HL-60 (cell line): Measurements from ENCODE around the gene RGS7.

ENCODE experiments used
- GABPA ChIP-seq: IDR thresholded peaks from 2 replicates; pipeline ENCODE4 v1.6.1; 2012; ENCODE audit warnings: low read depth
- POLR2AphosphoS5 ChIP-seq: IDR thresholded peaks from 2 replicates; pipeline ENCODE4 v1.6.1; 2012; ENCODE audit warnings: low read depth
- SPI1 ChIP-seq: IDR thresholded peaks from 2 replicates; pipeline ENCODE4 v1.6.1; 2012; ENCODE audit warnings: low read depth, mild to moderate bottlenecking, borderline replicate concordance
- TF ChIP-seq, protein P1 (sequence below): IDR thresholded peaks from 2 replicates; pipeline ENCODE4 v1.6.1; 2012; ENCODE audit warnings: low read depth; ENCODE audit not compliant: insufficient replicate concordance
- TF ChIP-seq, protein P2 (sequence below): IDR thresholded peaks from one replicate; pipeline ENCODE4 v1.5.1; 2011; ENCODE audit warnings: low read length, control low read depth, inconsistent platforms; ENCODE audit not compliant: insufficient read depth

DNA sequence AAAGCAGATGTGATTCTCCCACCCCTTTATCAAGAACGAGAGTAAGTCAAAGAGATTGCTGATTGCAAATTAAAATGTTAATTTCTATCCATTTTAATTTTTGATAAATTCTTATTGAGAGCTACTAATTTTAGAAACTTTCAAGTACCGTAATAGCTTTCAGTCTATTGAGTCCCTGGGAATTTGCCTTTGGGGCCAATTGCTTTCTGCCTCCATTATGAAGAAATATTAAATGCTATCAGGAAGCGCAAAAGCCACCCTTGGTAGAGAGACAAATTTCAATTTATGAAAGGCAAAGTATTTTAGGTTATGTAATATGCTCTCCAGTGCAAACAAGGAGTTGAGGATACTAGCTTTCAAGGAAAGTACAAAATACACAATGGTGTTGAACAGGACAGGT, 332.2 kb downstream of the RGS7 start:
- TF ChIP-seq POLR2AphosphoS5 (no peak), GABPA (no peak), SPI1 (no peak)
- TF ChIP-seq, protein P1, sequence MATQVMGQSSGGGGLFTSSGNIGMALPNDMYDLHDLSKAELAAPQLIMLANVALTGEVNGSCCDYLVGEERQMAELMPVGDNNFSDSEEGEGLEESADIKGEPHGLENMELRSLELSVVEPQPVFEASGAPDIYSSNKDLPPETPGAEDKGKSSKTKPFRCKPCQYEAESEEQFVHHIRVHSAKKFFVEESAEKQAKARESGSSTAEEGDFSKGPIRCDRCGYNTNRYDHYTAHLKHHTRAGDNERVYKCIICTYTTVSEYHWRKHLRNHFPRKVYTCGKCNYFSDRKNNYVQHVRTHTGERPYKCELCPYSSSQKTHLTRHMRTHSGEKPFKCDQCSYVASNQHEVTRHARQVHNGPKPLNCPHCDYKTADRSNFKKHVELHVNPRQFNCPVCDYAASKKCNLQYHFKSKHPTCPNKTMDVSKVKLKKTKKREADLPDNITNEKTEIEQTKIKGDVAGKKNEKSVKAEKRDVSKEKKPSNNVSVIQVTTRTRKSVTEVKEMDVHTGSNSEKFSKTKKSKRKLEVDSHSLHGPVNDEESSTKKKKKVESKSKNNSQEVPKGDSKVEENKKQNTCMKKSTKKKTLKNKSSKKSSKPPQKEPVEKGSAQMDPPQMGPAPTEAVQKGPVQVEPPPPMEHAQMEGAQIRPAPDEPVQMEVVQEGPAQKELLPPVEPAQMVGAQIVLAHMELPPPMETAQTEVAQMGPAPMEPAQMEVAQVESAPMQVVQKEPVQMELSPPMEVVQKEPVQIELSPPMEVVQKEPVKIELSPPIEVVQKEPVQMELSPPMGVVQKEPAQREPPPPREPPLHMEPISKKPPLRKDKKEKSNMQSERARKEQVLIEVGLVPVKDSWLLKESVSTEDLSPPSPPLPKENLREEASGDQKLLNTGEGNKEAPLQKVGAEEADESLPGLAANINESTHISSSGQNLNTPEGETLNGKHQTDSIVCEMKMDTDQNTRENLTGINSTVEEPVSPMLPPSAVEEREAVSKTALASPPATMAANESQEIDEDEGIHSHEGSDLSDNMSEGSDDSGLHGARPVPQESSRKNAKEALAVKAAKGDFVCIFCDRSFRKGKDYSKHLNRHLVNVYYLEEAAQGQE: no peak
- TF ChIP-seq, protein P2, sequence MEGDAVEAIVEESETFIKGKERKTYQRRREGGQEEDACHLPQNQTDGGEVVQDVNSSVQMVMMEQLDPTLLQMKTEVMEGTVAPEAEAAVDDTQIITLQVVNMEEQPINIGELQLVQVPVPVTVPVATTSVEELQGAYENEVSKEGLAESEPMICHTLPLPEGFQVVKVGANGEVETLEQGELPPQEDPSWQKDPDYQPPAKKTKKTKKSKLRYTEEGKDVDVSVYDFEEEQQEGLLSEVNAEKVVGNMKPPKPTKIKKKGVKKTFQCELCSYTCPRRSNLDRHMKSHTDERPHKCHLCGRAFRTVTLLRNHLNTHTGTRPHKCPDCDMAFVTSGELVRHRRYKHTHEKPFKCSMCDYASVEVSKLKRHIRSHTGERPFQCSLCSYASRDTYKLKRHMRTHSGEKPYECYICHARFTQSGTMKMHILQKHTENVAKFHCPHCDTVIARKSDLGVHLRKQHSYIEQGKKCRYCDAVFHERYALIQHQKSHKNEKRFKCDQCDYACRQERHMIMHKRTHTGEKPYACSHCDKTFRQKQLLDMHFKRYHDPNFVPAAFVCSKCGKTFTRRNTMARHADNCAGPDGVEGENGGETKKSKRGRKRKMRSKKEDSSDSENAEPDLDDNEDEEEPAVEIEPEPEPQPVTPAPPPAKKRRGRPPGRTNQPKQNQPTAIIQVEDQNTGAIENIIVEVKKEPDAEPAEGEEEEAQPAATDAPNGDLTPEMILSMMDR: no peak
